ENCODE measurements around the gene DOCK9.

DNA sequence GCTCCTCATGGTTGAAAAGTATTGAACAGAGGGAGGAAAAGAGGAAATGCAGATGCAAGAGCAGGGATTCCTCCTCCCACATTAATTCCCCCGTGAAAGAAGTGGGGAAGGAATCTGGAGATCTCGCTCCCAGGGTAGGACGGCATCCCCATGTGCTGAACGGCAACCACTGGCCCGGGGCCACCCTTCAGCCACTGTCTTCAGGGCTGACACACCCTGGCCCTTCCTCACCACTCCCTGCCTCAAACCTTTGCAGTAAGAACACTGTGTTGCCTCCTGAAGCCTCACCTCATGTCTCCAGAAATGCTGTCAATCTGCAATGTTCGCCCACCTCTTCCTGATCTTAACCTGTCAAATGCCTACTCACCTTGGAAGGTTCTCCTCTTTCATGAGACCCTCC lies 10.9 kb upstream of the DOCK9 start:
- TF ChIP-seq MLX (CRISPR knock-in tag; IDR thresholded peaks at IDR 0.05) (no peak), NFYB (CRISPR knock-in tag; conservative IDR thresholded peaks at IDR 0.05; ENCODE audit: low read depth) (no peak), CTCF (IDR thresholded peaks at IDR 0.05) (no peak), ZNF416 (CRISPR knock-in tag; IDR thresholded peaks at IDR 0.05) (no peak)
- TF ChIP-seq, protein P1, sequence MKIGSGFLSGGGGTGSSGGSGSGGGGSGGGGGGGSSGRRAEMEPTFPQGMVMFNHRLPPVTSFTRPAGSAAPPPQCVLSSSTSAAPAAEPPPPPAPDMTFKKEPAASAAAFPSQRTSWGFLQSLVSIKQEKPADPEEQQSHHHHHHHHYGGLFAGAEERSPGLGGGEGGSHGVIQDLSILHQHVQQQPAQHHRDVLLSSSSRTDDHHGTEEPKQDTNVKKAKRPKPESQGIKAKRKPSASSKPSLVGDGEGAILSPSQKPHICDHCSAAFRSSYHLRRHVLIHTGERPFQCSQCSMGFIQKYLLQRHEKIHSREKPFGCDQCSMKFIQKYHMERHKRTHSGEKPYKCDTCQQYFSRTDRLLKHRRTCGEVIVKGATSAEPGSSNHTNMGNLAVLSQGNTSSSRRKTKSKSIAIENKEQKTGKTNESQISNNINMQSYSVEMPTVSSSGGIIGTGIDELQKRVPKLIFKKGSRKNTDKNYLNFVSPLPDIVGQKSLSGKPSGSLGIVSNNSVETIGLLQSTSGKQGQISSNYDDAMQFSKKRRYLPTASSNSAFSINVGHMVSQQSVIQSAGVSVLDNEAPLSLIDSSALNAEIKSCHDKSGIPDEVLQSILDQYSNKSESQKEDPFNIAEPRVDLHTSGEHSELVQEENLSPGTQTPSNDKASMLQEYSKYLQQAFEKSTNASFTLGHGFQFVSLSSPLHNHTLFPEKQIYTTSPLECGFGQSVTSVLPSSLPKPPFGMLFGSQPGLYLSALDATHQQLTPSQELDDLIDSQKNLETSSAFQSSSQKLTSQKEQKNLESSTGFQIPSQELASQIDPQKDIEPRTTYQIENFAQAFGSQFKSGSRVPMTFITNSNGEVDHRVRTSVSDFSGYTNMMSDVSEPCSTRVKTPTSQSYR (CRISPR knock-in tag; IDR thresholded peaks at IDR 0.05), result no peak
- TF ChIP-seq, protein P2, sequence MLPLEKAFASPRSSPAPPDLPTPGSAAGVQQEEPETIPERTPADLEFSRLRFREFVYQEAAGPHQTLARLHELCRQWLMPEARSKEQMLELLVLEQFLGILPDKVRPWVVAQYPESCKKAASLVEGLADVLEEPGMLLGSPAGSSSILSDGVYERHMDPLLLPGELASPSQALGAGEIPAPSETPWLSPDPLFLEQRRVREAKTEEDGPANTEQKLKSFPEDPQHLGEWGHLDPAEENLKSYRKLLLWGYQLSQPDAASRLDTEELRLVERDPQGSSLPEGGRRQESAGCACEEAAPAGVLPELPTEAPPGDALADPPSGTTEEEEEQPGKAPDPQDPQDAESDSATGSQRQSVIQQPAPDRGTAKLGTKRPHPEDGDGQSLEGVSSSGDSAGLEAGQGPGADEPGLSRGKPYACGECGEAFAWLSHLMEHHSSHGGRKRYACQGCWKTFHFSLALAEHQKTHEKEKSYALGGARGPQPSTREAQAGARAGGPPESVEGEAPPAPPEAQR (CRISPR knock-in tag; IDR thresholded peaks at IDR 0.05), result no peak

All from WTC11 (cell line).